ENCODE measurements around the gene ANKRD60.

- TF ChIP-seq EZH2 (IDR thresholded peaks at IDR 0.05; ENCODE audit: low read length, missing control alignments) = no peak
- no peak for TF ChIP-seq CTCF (conservative IDR thresholded peaks at IDR 0.05 in 1 of 2, IDR thresholded peaks at IDR 0.05 in 1 of 2; ENCODE audit: low read depth in 1 of 2, low read length in 2 of 2)
Measured at GRCh38 chr20:58229198-58229798, 845 bp upstream of the ANKRD60 start.

All from fibroblast of lung (primary cell).